Renal pelvis (tissue), 4 donors: ENCODE data around the gene ATP1A3. TPM values are rescaled to one million over a fixed set of nuclear protein-coding genes. Genes with fewer than 3 reads are reported as not detected.
A peak's percentile ranks its signal among the peaks of the same experiment; 100 is the strongest.
"Not testable (repeated sequence)": the region's sequence is repeated elsewhere in the genome, so short reads cannot be mapped to it uniquely, and the experiment has no call there.

ENCODE experiments used
- DNase-seq: peaks from one replicate; pipeline ENCODE4 v3.0.0-alpha.2; 2013
- polyA plus RNA-seq, 3 donors: library from polyadenylated mRNA; unstranded; fragments of 120-200 nt; gene quantifications; one replicate each; pipeline ENCODE4 v1.2.1, GENCODE V29; 2013; ENCODE audit not compliant: insufficient read length in 3 of 3

ATP1A3 gene
- polyA plus RNA-seq, 3 donors, result 0.10 to 1.4 (median 0.65) TPM

- no peak for DNase-seq
Measured at GRCh38 chr19:41947091-41947490, 46.9 kb downstream of the ATP1A3 start.

GRCh38 chr19:41945135-41945766 lies 48.8 kb downstream of the ATP1A3 start:
- no peak for DNase-seq

- DNase-seq, result no peak
Measured at GRCh38 chr19:41944336-41944735, 49.7 kb downstream of the ATP1A3 start.

GRCh38 chr19:41941410-41942202 lies 52.4 kb downstream of the ATP1A3 start:
- DNase-seq, result no peak

- no peak for DNase-seq
Measured at GRCh38 chr19:41940731-41941409, 53.2 kb downstream of the ATP1A3 start.

- peak; percentile 67 for DNase-seq
Measured at GRCh38 chr19:41939861-41940730, 53.9 kb downstream of the ATP1A3 start.

- not testable (repeated sequence) for DNase-seq
Measured at GRCh38 chr19:41939209-41939608, 54.8 kb downstream of the ATP1A3 start.

- no peak for DNase-seq
Measured at GRCh38 chr19:41937525-41938468, 56.2 kb downstream of the ATP1A3 start.

- DNase-seq, result no peak
Measured at GRCh38 chr19:41936961-41937360, 57.1 kb downstream of the ATP1A3 start.

- no peak for DNase-seq
Measured at GRCh38 chr19:41936416-41936850, 57.6 kb downstream of the ATP1A3 start.

GRCh38 chr19:41935760-41936415 lies 58.1 kb downstream of the ATP1A3 start:
- no peak for DNase-seq

GRCh38 chr19:41934849-41935374 lies 59.1 kb downstream of the ATP1A3 start:
- DNase-seq, result peak; percentile 54

- DNase-seq, result no peak
Measured at GRCh38 chr19:41933693-41934426, 60.2 kb downstream of the ATP1A3 start.

GRCh38 chr19:41932720-41933332 lies 61.2 kb downstream of the ATP1A3 start:
- DNase-seq, result no peak

GRCh38 chr19:41932259-41932719 lies 61.7 kb downstream of the ATP1A3 start:
- DNase-seq, result no peak

GRCh38 chr19:41930926-41931592 lies 63.0 kb downstream of the ATP1A3 start:
- DNase-seq, result no peak

GRCh38 chr19:41930322-41930722 lies 63.7 kb downstream of the ATP1A3 start:
- DNase-seq, result no peak

GRCh38 chr19:41929536-41930071 lies 64.4 kb downstream of the ATP1A3 start:
- DNase-seq, result no peak
